GM19395 (cell line): Measurements from ENCODE around the gene KLK3.

Experiments used
- ATAC-seq: cut with Tn5 transposase; IDR thresholded peaks from one replicate; pipeline ENCODE4 v1.9.1; 2021; ENCODE audit warnings: mild to moderate bottlenecking, moderate library complexity; ENCODE audit not compliant: unreplicated experiment

Gene KLK3

GRCh38 chr19:50830266-50831025 lies 24.3 kb upstream of the KLK3 start:
- ATAC-seq: no peak

GRCh38 chr19:50831026-50831396 lies 23.7 kb upstream of the KLK3 start:
- no peak for ATAC-seq

DNA sequence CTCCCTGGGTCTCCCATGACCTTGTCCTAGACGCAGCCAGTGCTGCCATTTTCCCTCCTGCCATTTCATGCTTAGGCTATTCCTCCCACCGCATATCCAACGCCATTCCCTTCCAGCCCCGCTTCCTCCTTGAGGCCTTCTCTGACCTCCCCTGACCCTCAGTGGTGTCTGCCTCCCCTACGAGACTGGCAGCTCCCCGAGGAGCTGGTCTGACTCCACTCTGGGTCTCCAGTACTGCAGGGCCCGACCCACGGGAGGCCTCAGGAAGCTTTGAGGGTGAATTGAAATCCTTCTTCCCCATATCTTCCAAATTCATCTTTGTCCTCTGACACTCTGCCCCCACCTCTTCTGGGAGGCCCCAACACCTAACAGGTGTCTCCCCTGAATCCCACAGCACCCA lies 22.0 kb upstream of the KLK3 start:
- no peak for ATAC-seq

DNA sequence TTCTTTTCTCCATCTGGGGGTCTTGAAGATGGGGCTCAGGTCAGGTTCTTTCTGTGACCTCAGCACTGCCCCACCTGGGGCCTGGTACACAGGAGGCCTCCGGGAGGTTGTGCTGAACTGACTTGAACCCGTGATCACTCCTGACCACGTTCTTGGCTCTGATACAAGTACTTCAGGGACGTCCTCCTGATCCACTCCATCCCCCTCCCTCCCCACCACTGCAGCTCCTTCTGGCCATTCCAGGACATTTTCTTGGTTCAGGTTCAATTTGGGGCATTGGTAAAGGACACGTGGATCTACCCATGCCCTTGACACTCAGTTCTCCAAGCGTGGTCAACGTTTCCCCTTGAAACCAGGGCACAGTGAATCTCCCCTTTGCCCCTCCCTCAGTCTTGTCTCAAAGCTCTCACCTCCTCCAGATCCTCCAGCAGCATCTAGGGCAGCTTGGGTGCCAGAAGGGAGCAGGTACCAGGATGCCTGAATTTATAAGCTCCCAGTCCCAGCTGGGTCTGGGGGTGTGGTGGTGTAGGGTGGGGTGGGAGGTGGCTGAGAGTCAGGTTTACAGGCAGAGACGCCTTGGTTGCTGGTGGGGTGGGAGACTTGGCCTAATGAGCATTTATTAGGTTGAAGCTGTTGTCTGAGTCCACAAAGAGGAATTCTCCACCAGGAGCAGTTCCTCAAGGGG lies 21.5 kb upstream of the KLK3 start, which contains the start of gene KLK15:
KLK15 (minus strand) TSS at position 458 of the 685 bp plus-strand sequence. CDS start 2,082 bp downstream, outside the sequence.
- ATAC-seq: no peak

DNA sequence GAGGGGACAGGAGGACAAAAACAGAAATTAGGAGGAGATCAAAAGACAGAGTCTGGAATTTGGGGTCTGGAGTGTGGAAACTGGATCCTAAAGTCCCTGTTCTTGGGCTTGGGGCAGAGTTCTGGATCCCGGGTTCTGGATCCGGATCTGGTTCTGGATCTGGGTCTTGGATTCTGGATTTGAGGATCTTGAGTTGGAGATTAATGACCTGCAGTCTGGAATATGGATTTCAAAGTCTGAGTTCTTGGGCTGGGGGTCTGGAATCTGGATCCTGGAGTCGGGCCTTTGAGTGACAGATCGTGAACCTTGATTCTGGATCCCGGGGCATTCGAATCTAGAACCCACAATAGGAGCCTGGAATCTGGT lies 20.9 kb upstream of the KLK3 start:
- no peak for ATAC-seq

DNA sequence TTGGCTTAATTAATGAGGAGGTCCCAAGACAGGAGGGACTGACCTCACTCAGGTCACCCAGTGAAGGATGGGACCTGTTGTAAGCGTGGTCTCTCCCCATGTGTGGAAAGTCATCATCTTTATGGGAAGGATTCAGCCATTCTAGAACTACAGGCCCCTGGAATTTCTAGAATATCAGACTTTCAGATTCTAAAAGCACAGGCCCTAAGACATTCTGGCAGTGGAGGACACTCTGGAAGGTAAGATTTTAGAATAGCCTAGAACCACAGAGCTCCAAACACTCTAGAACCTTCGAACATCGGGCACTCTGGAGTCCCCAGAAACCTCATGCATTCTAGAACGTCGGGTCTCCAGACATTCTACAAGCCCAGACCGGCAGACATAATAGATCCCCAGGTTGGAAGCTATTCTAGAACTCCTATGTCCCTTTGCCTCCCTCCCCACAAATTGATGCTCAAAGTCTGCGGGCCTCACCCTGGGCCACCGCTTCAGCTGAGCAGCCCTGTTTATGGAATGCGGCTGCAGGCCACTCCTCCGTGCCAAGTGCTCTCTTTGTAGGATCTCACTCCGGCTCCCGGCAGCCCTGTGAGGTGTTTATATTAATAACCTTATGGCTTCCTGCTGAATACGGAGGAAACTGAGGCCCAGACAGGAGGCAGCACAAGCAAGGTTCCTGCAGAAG lies 19.5 kb upstream of the KLK3 start:
- no peak for ATAC-seq

DNA sequence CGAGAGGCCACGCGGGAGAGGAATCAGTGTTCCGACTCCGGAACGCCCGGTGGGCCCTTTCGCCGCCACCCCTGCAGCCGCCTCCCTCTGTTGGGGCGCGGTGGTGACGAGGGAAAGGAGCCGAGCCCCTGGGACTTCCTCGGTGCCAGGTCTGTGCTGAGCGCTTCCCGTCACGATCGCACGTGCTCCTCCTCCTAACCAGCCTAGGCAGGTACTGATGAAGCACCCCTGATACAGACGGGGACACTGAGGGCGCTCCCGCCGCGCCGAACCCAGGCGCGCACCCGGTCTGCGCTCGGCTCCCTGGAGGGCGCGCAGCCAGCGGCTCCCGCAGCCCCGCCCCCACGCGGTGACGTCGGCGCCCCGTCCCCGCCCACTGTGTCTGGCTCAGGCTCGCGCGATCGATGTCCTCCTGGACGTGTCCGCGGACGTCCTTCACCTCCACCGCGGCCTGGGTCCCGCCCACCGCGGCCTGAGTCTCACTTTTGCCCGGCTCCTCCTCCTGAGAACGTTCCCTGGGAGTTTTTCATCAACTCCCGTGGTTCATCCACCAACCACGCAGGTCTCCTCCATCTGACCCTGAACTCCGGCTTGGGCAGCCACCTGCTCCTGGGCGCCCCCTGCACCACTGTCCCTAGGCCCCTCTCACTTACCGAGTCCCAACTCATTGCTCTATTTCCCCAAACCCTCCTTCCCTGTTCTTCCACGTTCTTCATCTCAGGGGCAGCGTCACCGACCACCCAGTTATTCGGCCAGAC lies 18.8 kb upstream of the KLK3 start:
- peak; percentile 70 for ATAC-seq

DNA sequence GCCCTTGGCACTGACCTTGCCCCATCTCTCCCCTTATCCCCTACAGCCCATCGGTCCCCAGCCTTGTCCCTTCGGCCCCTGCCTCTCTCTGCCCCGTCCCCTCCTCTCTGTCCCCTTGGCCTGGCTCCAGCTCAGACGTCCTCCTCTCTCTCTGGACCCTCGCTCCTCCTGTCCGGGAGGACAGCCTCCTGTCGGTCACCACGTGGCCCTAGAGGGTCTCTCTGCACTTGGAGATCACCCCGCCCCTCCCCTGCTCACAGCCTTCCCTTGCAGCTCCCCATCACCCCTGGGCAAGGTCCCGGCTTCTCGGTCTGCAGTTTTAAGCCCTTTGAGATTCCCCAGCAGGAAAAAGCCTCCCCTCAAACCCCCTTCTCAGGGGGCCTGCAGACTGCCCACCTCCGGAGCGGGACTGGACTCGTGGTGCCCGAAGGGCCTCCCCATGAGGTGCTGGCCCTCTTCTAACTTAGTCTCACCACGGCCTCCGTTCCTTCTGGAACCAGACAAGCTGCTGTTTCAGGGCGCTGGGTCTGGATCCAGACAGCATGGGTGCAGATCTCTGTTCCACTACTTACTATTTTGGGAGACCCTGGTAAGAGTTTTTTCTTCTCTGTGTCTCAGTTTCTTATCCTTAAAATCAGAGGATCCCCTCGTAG lies 18.0 kb upstream of the KLK3 start:
- no peak for ATAC-seq

DNA sequence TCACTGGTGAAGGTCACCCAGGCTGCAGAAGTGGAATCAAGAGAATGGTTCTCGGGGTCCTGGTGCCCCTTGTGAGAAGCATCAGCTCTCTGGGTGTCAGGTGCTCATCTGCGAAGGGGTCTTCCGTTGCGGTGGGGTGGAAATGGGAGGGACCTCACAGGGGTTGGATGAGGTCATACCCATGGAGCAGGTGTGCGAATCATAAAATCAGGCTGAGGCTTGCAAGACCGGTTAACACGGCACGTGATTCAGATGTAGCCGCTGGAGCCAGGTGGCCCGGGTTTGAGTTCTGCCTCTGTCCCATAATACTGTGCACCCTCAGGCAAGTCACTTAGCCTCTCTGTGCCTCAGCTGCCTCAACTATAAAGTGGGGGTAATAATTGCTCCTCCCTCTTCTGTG lies 17.4 kb upstream of the KLK3 start:
- ATAC-seq: no peak

- no peak for ATAC-seq
Observed at GRCh38 chr19:50838239-50838638, 16.5 kb upstream of the KLK3 start.

DNA sequence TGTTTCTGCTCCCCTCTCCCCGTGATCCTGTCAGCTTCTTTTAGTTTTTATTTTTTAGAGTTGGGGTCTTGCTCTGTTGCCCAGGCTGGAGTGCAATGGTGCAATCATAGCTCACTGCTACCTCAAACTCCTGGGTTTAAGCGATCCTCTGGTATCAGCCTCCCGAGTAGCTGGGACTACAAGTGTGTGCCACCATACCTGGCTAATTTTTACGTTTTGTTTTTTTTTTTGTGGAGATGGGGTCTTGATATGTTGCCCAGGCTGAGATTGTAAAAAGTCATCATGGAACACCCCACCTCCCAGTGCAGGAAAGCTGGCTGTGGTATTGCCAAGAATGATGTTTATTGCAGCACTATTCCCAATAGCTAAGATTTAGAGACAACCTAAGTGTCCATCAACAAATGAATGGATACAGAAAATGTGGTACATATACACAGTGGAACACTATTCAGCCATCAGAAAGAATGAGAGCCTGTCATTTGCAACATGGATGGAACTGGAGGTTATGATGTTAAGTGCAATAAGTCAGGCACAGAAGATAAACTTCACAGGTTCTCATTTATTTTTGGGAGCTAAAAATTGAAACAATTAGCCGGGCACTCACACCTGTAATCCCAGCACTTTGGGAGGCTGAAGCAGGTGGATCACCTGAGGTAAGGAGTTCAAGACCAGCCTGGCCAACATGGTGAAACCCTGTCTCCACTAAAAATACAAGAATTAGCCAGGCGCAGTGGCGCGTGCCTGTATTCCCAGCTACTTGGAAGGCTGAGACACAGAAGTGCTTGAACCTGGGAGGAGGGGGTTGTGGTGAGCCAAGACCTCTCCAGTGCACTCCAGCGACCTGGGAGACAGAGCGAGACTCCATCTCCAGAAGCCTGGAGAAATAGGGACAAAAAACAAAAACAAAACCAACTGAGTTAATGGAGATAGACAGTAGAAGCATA lies 14.7 kb upstream of the KLK3 start:
- no peak for ATAC-seq

DNA sequence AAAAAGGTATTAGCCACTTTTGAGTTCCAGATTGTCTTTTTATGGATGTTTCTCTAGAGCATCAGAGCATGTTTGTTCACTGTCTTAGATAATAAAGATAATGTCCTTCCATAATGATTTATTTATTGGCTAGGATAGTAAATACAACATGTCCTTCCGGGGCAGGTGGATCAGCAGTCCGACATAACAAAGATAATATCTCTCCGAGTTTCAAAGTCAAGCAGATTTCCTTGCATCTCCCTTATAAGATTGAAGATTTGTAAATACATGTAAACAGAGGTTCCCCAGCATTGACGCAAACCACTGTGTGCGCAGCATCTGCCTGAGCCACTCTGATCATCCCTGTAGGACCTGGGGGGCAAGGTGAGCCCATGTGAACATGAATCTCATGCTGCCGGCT lies 12.6 kb upstream of the KLK3 start:
- no peak for ATAC-seq

DNA sequence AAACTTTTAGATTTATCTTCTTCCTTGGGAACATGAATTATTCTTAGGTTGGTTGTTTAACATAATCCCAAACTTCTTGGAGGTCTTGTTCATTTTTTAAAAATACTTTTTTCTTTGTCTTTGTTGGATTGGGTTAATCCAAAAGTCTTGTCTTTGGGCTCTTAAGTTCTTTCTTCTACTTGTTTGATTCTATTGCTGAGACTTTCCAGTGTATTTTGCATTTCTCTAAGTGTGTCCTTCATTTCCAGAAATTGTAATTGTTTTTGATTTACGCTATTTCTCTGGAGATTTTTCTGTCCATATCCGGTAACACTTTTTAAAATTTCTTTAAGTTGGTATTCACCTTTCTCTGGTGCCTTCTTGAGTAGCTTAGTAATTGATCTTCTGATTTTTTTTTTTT lies 11.5 kb upstream of the KLK3 start:
- ATAC-seq: no peak

DNA sequence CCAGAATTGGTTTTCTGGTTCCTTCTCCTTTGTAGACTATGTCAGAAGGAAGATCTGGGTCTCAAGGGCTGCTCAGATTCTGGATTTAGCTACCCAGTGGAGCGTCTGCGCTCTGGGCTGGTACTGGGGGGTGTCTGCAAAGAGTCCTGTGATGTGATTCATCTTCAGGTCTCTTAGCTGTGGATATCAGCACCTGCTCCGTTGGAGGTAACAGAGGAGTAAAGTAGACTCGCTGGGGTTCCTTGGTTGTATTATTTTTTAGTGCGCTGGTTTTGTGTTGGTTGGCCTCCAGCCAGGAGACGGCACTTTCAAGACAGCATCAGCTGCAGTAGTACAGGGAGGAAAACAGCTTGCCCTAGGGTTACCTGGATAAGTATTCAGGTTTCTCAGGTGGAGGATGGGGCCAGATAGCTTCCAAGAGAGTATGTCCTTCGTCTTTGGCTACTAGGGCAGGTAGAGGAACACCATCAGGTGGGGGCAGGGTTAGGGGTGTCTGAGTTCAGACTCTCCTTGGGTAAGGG lies 11.0 kb upstream of the KLK3 start:
- ATAC-seq: no peak

GRCh38 chr19:50844296-50844935 lies 10.3 kb upstream of the KLK3 start:
- ATAC-seq: no peak

GRCh38 chr19:50850738-50851137 lies 4.0 kb upstream of the KLK3 start:
- no peak for ATAC-seq

DNA sequence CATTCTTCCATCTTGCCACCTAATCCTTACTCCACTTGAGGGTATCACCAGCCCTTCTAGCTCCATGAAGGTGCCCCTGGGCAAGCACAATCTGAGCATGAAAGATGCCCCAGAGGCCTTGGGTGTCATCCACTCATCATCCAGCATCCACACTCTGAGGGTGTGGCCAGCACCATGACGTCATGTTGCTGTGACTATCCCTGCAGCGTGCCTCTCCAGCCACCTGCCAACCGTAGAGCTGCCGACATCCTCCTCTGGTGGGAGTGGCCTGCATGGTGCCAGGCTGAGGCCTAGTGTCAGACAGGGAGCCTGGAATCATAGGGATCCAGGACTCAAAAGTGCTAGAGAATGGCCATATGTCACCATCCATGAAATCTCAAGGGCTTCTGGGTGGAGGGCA lies 3.1 kb upstream of the KLK3 start:
- ATAC-seq: no peak

GRCh38 chr19:50857366-50857765 lies 2.7 kb downstream of the KLK3 start:
- ATAC-seq: no peak

- ATAC-seq: no peak
Observed at GRCh38 chr19:50858886-50859285, 4.2 kb downstream of the KLK3 start.
